Sigmoid colon (tissue), 7 donors: ENCODE measurements around the gene GALNT14. TPM values are rescaled to one million over a fixed set of nuclear protein-coding genes. Genes with fewer than 3 reads are reported as not detected.

ENCODE experiments used
- DNase-seq: peaks from one replicate; pipeline ENCODE4 v3.0.0-alpha.2; 2019
- H3K27ac ChIP-seq, 4 donors: fragments of 200-600 bp; sonication (generic); one replicate each; pipeline ENCODE4 v1.5.1; 2016 to 2019; ENCODE audit warnings: mild to moderate bottlenecking in 1 of 4
- H3K27me3 ChIP-seq, 3 donors: fragments of 200-600 bp; sonication (generic); one replicate each; pipeline ENCODE4 v1.5.1; 2019; ENCODE audit warnings: mild to moderate bottlenecking in 1 of 3
- H3K36me3 ChIP-seq, 4 donors: fragments of 200-600 bp; sonication (generic); one replicate each; pipeline ENCODE4 v1.5.1; 2016 to 2019
- H3K4me1 ChIP-seq, 4 donors: fragments of 200-600 bp; sonication (generic); one replicate each; pipeline ENCODE4 v1.5.1; 2017 to 2019
- H3K4me3 ChIP-seq, 4 donors: fragments of 200-600 bp; sonication (generic); one replicate each; pipeline ENCODE4 v1.5.1; 2017 to 2019; ENCODE audit warnings: mild to moderate bottlenecking in 2 of 4, moderate library complexity in 1 of 4
- H3K9me3 ChIP-seq, 4 donors: fragments of 200-600 bp in 3 of 4; sonication (generic) in 3 of 4; one replicate each; pipeline versions ENCODE4 v1.5.1 to v1.6.1; 2013 to 2019
- CTCF ChIP-seq, 4 experiments: fragments of 450-650 bp in 3 of 4; fragments of 200-600 bp in 1 of 4; IDR thresholded peaks; one replicate each; pipeline ENCODE4 v1.5.1; 2016 to 2019; ENCODE audit warnings: antibody characterized with exemption in 4 of 4, mild to moderate bottlenecking in 3 of 4, moderate library complexity in 2 of 4
- EP300 ChIP-seq, 4 donors: sonication (generic); formaldehyde crosslinking; IDR thresholded peaks; one replicate each; pipeline ENCODE4 v1.6.1; 2017; ENCODE audit warnings: antibody characterized with exemption in 4 of 4
- POLR2A ChIP-seq, 2 donors: fragments of 450-650 bp; IDR thresholded peaks; one replicate each; pipeline ENCODE4 v1.6.1; 2016; ENCODE audit warnings: antibody characterized with exemption in 2 of 2, mild to moderate bottlenecking in 2 of 2, moderate library complexity in 2 of 2
- POLR2AphosphoS5 ChIP-seq, 4 donors: sonication (generic); formaldehyde crosslinking; IDR thresholded peaks; one replicate each; pipeline ENCODE4 v1.6.1; 2017; ENCODE audit warnings: antibody characterized with exemption in 4 of 4
- WGBS, 2 donors: extraction: QIAGEN DNeasy Blood & Tissue Kit; methylation state at CpG; one replicate each; pipeline ENCODE4 v1.1.7; 2013; 5-methylcytosine and 5-hydroxymethylcytosine counted together
- intact Hi-C: fragments of 100-400 bp; cut with DNase I; formaldehyde crosslinking; loops from one replicate; pipeline ENCODE4 v1.15.1; 2023
- polyA plus RNA-seq, 3 donors: library from polyadenylated mRNA; stranded (reverse); fragments of 200-250 nt; gene quantifications; one replicate each; pipeline ENCODE4 v1.2.3, GENCODE V29; 2013
- total RNA-seq, 4 donors: library from RNA; depleted of rRNA; stranded (reverse); fragments of >200 nt; gene quantifications; one replicate each; pipeline ENCODE4 v1.1.0, GENCODE V29; 2016
- donor health status: healthy with polysubstance abuse.
- donor health status: Bipolar disorder and iron deficiency.
- donor health status: healthy.

Gene GALNT14
- total and polyA plus RNA-seq, 7 donors: 1.2 to 2.3 (median 1.2) TPM; not detected in 4

- Histone ChIP-seq H3K27me3 (peaks cover 0 to under 1% (median 0%) of the 10 kb centered on the region in 3 donors), H3K9me3 (no peaks in the 10 kb centered on the region), H3K27ac (no peak overlapping the region), H3K36me3 (no peaks in the 10 kb centered on the region), H3K4me3 (no peak overlapping the region), H3K4me1 (peaks cover 0 to 7% (median 0%) of the 10 kb centered on the region in 4 donors)
- intact Hi-C loops: no loop called here
- DNase-seq: no peak
- 82 to 95% methylated on average over 1 of the region's 1 CpG for WGBS, 2 donors
- TF ChIP-seq POLR2A (IDR thresholded peaks at IDR 0.05) (no peak), POLR2AphosphoS5 (IDR thresholded peaks at IDR 0.05) (no peak), CTCF (IDR thresholded peaks at IDR 0.05) (no peak), EP300 (IDR thresholded peaks at IDR 0.05) (no peak)
Measured at GRCh38 chr2:30974092-30974491, 164.1 kb downstream of the GALNT14 start.

GRCh38 chr2:30971231-30972025 is 166.8 kb downstream of the GALNT14 start:
- WGBS, 2 donors: 88% methylated on average over 19 of the region's 19 CpGs
- TF ChIP-seq POLR2A (IDR thresholded peaks at IDR 0.05) (no peak), EP300 (IDR thresholded peaks at IDR 0.05) (no peak), CTCF (IDR thresholded peaks at IDR 0.05) (no peak), POLR2AphosphoS5 (IDR thresholded peaks at IDR 0.05) (no peak)
- intact Hi-C loops: no loop called here

GRCh38 chr2:30968660-30969397 is 169.4 kb downstream of the GALNT14 start:
- Histone ChIP-seq H3K9me3 (no peaks in the 10 kb centered on the region), H3K27me3 (peaks cover 0 to 14% (median 0%) of the 10 kb centered on the region in 3 donors), H3K4me3 (no peak overlapping the region), H3K36me3 (no peaks in the 10 kb centered on the region), H3K27ac (no peak overlapping the region), H3K4me1 (peaks cover 0 to 7% (median 0%) of the 10 kb centered on the region in 4 donors)
- intact Hi-C loops: no loop called here
- WGBS, 2 donors: 79 to 85% methylated on average over 4 of the region's 4 CpGs
- TF ChIP-seq EP300 (IDR thresholded peaks at IDR 0.05): no peak
- no peak for TF ChIP-seq POLR2AphosphoS5 (IDR thresholded peaks at IDR 0.05)
- TF ChIP-seq POLR2A (IDR thresholded peaks at IDR 0.05): no peak
- TF ChIP-seq CTCF (IDR thresholded peaks at IDR 0.05): no peak
- no peak for DNase-seq

More at GRCh38 chr2:30971231-30972025, 166.8 kb downstream of the GALNT14 start:
- Histone ChIP-seq H3K9me3 (no peaks in the 10 kb centered on the region), H3K4me1 (peaks cover 0 to 7% (median 0%) of the 10 kb centered on the region in 4 donors), H3K4me3 (no peak overlapping the region), H3K36me3 (no peaks in the 10 kb centered on the region), H3K27ac (no peak overlapping the region), H3K27me3 (peaks cover 0 to 9% (median 0%) of the 10 kb centered on the region in 3 donors)
- DNase-seq: no peak

GRCh38 chr2:30966786-30967185 is 171.5 kb downstream of the GALNT14 start:
- H3K36me3 ChIP-seq: no peaks in the 10 kb centered on the region
- H3K4me1 ChIP-seq: peaks cover 0 to 7% (median 0%) of the 10 kb centered on the region in 4 donors
- intact Hi-C loops: no loop called here
- H3K9me3 ChIP-seq: no peaks in the 10 kb centered on the region
- H3K27ac ChIP-seq: no peak overlapping the region
- TF ChIP-seq EP300 (IDR thresholded peaks at IDR 0.05): no peak
- no peak for TF ChIP-seq CTCF (IDR thresholded peaks at IDR 0.05)
- TF ChIP-seq POLR2A (IDR thresholded peaks at IDR 0.05): no peak
- TF ChIP-seq POLR2AphosphoS5 (IDR thresholded peaks at IDR 0.05): no peak
- no peak overlapping the region for H3K4me3 ChIP-seq
- peaks cover 0 to 14% (median 0%) of the 10 kb centered on the region in 3 donors for H3K27me3 ChIP-seq
- WGBS, 2 donors: 93 to 96% methylated on average over 4 of the region's 4 CpGs
- DNase-seq: no peak
